Panc1 (cell line): ENCODE results near the gene ASB2. TPM values are rescaled to one million over a fixed set of nuclear protein-coding genes. Genes with fewer than 3 reads are reported as not detected.

ENCODE experiments used
- ATAC-seq: fragments of 200-7000 bp; cut with Tn5 transposase; 2 replicates; pipeline ENCODE4 v1.9.1; 2020; ENCODE audit warnings: mild to moderate bottlenecking, moderate library complexity
- BruUV-seq: library from RNA; stranded (reverse); fragments of 400-500 nt; replicated peaks from 2 replicates; lab custom pipeline; 2021; lab: Mats Ljungman, UMichigan
- CTCF ChIA-PET: fragments of 300-600 bp; sonication (Branson Sonifier 250); formaldehyde crosslinking; loops from one replicate; lab custom pipeline; 2022; ENCODE audit warnings: antibody characterized with exemption; lab: Charles Lee
- POLR2A ChIA-PET: fragments of 300-600 bp; sonication (Branson Sonifier 250); formaldehyde crosslinking; loops from one replicate; lab custom pipeline; 2022; ENCODE audit warnings: antibody characterized with exemption; lab: Charles Lee
- DNase-seq: peaks from one replicate; pipeline ENCODE4 v3.0.0-alpha.2; 2010; ENCODE audit warnings: low read depth, low spot score
- H3K27ac ChIP-seq: 2 replicates; pipeline ENCODE4 v1.5.1; 2011; ENCODE audit warnings: mild to moderate bottlenecking, low read length, inconsistent platforms
- H3K27me3 ChIP-seq: fragments of 200-500 bp; sonication (Bioruptor generic); 2 replicates; pipeline ENCODE4 v1.6.0; 2014; ENCODE audit warnings: low read length, inconsistent platforms; ENCODE audit not compliant: control insufficient read depth, insufficient read depth
- H3K36me3 ChIP-seq: fragments of 200-500 bp; sonication (Bioruptor generic); 2 replicates; pipeline ENCODE4 v1.5.1; 2014; ENCODE audit warnings: inconsistent platforms, mild to moderate bottlenecking, low read length, moderate library complexity; ENCODE audit not compliant: control insufficient read depth, insufficient read depth
- H3K4me1 ChIP-seq: 2 replicates; pipeline ENCODE4 v1.5.1; 2011; ENCODE audit warnings: inconsistent platforms, mild to moderate bottlenecking, low read length, moderate library complexity; ENCODE audit not compliant: control insufficient read depth, insufficient read depth
- H3K4me3 ChIP-seq, 2 experiments: 2 replicates each; pipeline ENCODE4 v1.5.1; 2011 to 2012; ENCODE audit warnings: low read depth in 2 of 2, low read length in 2 of 2, mild to moderate bottlenecking in 2 of 2, inconsistent platforms in 1 of 2, moderate library complexity in 1 of 2
- H3K9me3 ChIP-seq: fragments of 200-500 bp; sonication (Bioruptor generic); 2 replicates; pipeline ENCODE4 v1.5.1; 2014; ENCODE audit warnings: low read depth, mild to moderate bottlenecking, inconsistent platforms, low read length, moderate library complexity; ENCODE audit not compliant: control insufficient read depth, insufficient read depth
- POLR2AphosphoS5 ChIP-seq: IDR thresholded peaks from 2 replicates; pipeline ENCODE4 v1.6.1; 2012; ENCODE audit warnings: mild to moderate bottlenecking, low read depth, low read length, moderate library complexity
- SIN3A ChIP-seq: IDR thresholded peaks from 2 replicates; pipeline ENCODE4 v1.6.1; 2012; ENCODE audit warnings: low read depth, mild to moderate bottlenecking, low read length, moderate library complexity, borderline replicate concordance; ENCODE audit not compliant: insufficient read depth
- TCF7L2 ChIP-seq: IDR thresholded peaks from 2 replicates; pipeline ENCODE4 v1.6.1; 2011; ENCODE audit warnings: mild to moderate bottlenecking, low read depth, low read length, inconsistent platforms
- in situ Hi-C: cut with HindIII; loops from 2 replicates; pipeline ENCODE4 v1.10.0; 2016; ENCODE audit warnings: low sequenced_read_pairs, low pct_unique_long_range_greater_than_20kb
- intact Hi-C: fragments of 100-400 bp; cut with micrococcal nuclease; formaldehyde crosslinking; loops from one replicate; pipeline ENCODE4 v1.10.0; 2022; ENCODE audit not compliant: unreplicated experiment
- total RNA-seq: library from RNA; stranded (reverse); gene quantifications from one replicate; pipeline ENCODE4 v1.2.1, GENCODE V29; 2021; ENCODE audit not compliant: unreplicated experiment
- TF ChIP-seq, protein P1 (sequence below): fragments of 450-650 bp; IDR thresholded peaks from 2 replicates; pipeline ENCODE4 v1.5.1; 2017; ENCODE audit warnings: mild to moderate bottlenecking
- TF ChIP-seq, protein P2 (sequence below), 2 experiments: IDR thresholded peaks; 2 replicates each; pipeline ENCODE4 v1.6.1; 2011 to 2012; ENCODE audit warnings: low read depth in 2 of 2, control low read depth in 1 of 2, low read length in 1 of 2, mild to moderate bottlenecking in 1 of 2, moderate library complexity in 1 of 2; ENCODE audit not compliant: insufficient read depth in 1 of 2

Gene ASB2
- total RNA-seq, 1 experiment from 2014 or later = 0.28 TPM

DNA sequence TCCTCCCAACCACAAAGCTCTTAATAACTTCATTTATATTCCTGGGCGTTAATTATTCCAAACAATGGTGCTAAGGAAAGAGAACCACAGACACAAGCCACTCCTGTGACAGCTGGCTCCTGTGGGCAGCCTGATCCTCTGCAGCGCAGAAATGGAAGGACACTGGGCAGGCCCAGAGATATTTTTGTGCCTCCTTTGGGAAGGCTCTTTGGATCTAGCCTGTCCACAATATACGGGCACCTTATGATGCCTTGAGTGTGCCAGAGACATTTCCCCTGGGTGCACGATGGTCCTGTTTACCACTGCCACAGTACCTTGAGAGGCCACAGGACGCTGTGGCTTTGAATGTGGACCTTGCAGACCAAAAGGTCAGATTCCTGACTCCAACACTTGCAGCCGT lies 2.1 kb downstream of the ASB2 start:
- H3K27me3 ChIP-seq = no peaks in the 10 kb centered on the region
- DNase-seq (no peak), ATAC-seq (no peak)
- POLR2A ChIA-PET = no interaction called here
- TF ChIP-seq TCF7L2 = no peak
- TF ChIP-seq SIN3A = no peak
- TF ChIP-seq, protein P1, sequence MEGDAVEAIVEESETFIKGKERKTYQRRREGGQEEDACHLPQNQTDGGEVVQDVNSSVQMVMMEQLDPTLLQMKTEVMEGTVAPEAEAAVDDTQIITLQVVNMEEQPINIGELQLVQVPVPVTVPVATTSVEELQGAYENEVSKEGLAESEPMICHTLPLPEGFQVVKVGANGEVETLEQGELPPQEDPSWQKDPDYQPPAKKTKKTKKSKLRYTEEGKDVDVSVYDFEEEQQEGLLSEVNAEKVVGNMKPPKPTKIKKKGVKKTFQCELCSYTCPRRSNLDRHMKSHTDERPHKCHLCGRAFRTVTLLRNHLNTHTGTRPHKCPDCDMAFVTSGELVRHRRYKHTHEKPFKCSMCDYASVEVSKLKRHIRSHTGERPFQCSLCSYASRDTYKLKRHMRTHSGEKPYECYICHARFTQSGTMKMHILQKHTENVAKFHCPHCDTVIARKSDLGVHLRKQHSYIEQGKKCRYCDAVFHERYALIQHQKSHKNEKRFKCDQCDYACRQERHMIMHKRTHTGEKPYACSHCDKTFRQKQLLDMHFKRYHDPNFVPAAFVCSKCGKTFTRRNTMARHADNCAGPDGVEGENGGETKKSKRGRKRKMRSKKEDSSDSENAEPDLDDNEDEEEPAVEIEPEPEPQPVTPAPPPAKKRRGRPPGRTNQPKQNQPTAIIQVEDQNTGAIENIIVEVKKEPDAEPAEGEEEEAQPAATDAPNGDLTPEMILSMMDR = no peak
- no peak for TF ChIP-seq POLR2AphosphoS5
- TF ChIP-seq, protein P2, sequence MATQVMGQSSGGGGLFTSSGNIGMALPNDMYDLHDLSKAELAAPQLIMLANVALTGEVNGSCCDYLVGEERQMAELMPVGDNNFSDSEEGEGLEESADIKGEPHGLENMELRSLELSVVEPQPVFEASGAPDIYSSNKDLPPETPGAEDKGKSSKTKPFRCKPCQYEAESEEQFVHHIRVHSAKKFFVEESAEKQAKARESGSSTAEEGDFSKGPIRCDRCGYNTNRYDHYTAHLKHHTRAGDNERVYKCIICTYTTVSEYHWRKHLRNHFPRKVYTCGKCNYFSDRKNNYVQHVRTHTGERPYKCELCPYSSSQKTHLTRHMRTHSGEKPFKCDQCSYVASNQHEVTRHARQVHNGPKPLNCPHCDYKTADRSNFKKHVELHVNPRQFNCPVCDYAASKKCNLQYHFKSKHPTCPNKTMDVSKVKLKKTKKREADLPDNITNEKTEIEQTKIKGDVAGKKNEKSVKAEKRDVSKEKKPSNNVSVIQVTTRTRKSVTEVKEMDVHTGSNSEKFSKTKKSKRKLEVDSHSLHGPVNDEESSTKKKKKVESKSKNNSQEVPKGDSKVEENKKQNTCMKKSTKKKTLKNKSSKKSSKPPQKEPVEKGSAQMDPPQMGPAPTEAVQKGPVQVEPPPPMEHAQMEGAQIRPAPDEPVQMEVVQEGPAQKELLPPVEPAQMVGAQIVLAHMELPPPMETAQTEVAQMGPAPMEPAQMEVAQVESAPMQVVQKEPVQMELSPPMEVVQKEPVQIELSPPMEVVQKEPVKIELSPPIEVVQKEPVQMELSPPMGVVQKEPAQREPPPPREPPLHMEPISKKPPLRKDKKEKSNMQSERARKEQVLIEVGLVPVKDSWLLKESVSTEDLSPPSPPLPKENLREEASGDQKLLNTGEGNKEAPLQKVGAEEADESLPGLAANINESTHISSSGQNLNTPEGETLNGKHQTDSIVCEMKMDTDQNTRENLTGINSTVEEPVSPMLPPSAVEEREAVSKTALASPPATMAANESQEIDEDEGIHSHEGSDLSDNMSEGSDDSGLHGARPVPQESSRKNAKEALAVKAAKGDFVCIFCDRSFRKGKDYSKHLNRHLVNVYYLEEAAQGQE (IDR thresholded peaks at IDR 0.05; ENCODE audit: insufficient read depth in 1 of 2, low read depth in 2 of 2, low read length in 1 of 2) = no peak
- in situ Hi-C loops = no loop called here
- no peak overlapping the region for H3K4me3 ChIP-seq
- no TSS peak for BruUV-seq
- H3K9me3 ChIP-seq = no peaks in the 10 kb centered on the region
- no peaks in the 10 kb centered on the region for H3K36me3 ChIP-seq
- no peak overlapping the region for H3K27ac ChIP-seq
- CTCF ChIA-PET = interaction anchor here (0.8 kb wide), 1 partner anchor 35 kb away, joined by 9 read pairs; no protein-coding TSS in a partner anchor
- peaks cover 2% of the 10 kb centered on the region; the same call in 1 of the 2 replicates for H3K4me1 ChIP-seq
- intact Hi-C loops = no loop called here

DNA sequence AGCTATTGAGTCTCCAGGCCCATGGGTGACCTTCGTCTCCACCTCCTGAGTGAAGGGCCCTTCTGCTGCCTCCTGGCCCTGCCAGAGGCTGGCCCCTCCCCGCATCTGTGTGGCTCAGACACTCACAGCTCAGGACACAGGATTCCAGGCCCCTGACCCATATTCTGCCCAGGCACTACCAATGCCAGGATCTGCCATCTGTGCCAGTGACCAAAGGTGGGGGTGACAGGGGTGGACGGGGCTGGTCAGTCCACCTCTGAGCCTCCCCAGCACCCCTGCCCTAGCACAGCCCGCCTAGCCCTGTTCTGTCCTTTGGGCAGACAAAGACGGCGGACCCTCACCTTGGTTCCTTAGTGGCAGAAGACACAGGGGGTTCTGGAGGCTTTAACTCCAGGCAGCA lies 2.8 kb downstream of the ASB2 start:
- intact Hi-C loops (no loop called here), in situ Hi-C loops (no loop called here)
- TF ChIP-seq, protein P1 = no peak
- TF ChIP-seq POLR2AphosphoS5 (no peak), TCF7L2 (no peak), SIN3A (no peak)
- TF ChIP-seq, protein P2 (IDR thresholded peaks at IDR 0.05; ENCODE audit: insufficient read depth in 1 of 2, low read depth in 2 of 2, low read length in 1 of 2) = no peak
- CTCF ChIA-PET = no interaction called here
- ATAC-seq = no peak
- Histone ChIP-seq H3K27me3 (no peaks in the 10 kb centered on the region), H3K4me1 (peaks cover 2% of the 10 kb centered on the region; the same call in 1 of the 2 replicates), H3K36me3 (no peaks in the 10 kb centered on the region), H3K27ac (no peak overlapping the region), H3K9me3 (no peaks in the 10 kb centered on the region), H3K4me3 (no peak overlapping the region)
- no peak for DNase-seq
- POLR2A ChIA-PET = no interaction called here
- BruUV-seq = no TSS peak
